HG03469 (cell line): ENCODE measurements around the gene TMEM135.
"Not testable (repeated sequence)": the region's sequence is repeated elsewhere in the genome, so short reads cannot be mapped to it uniquely, and the experiment has no call there.

Experiments used
- ATAC-seq: cut with Tn5 transposase; IDR thresholded peaks from one replicate; pipeline ENCODE4 v1.9.1; 2021; ENCODE audit warnings: mild to moderate bottlenecking, moderate library complexity, moderate number of reproducible peaks; ENCODE audit not compliant: unreplicated experiment

TMEM135 gene

GRCh38 chr11:87252869-87253268 is 215.1 kb downstream of the TMEM135 start:
- ATAC-seq = no peak

GRCh38 chr11:87254562-87254961 is 216.8 kb downstream of the TMEM135 start:
- ATAC-seq = no peak

- no peak for ATAC-seq
These were observed 217.9 kb downstream of the TMEM135 start for GRCh38 chr11:87255589-87255988.

GRCh38 chr11:87256694-87257340 is 219.1 kb downstream of the TMEM135 start:
- ATAC-seq = no peak

- ATAC-seq = no peak
These were observed 220.6 kb downstream of the TMEM135 start for GRCh38 chr11:87258171-87258833.

- no peak for ATAC-seq
These were observed 222.0 kb downstream of the TMEM135 start for GRCh38 chr11:87259736-87260135.

GRCh38 chr11:87260811-87261210 is 223.1 kb downstream of the TMEM135 start:
- ATAC-seq = no peak

GRCh38 chr11:87263264-87263838 is 225.6 kb downstream of the TMEM135 start:
- no peak for ATAC-seq

- no peak for ATAC-seq
These were observed 226.2 kb downstream of the TMEM135 start for GRCh38 chr11:87263979-87264378.

- no peak for ATAC-seq
These were observed 227.4 kb downstream of the TMEM135 start for GRCh38 chr11:87265132-87265531.

GRCh38 chr11:87265979-87266378 is 228.2 kb downstream of the TMEM135 start:
- ATAC-seq = no peak

GRCh38 chr11:87266751-87267150 is 229.0 kb downstream of the TMEM135 start:
- no peak for ATAC-seq

- not testable (repeated sequence) for ATAC-seq
These were observed 234.2 kb downstream of the TMEM135 start for GRCh38 chr11:87271951-87272350.

GRCh38 chr11:87275176-87275575 is 237.4 kb downstream of the TMEM135 start:
- ATAC-seq = no peak

- ATAC-seq = no peak
These were observed 242.4 kb downstream of the TMEM135 start for GRCh38 chr11:87280143-87280542.

GRCh38 chr11:87281496-87281895 is 243.8 kb downstream of the TMEM135 start:
- ATAC-seq = no peak

- ATAC-seq = no peak
These were observed 246.6 kb downstream of the TMEM135 start for GRCh38 chr11:87284306-87284705.

GRCh38 chr11:87285674-87286073 is 247.9 kb downstream of the TMEM135 start:
- ATAC-seq = not testable (repeated sequence)

GRCh38 chr11:87286338-87286737 is 248.6 kb downstream of the TMEM135 start:
- no peak for ATAC-seq

GRCh38 chr11:87290304-87290922 is 252.7 kb downstream of the TMEM135 start:
- ATAC-seq = no peak

- no peak for ATAC-seq
These were observed 254.9 kb downstream of the TMEM135 start for GRCh38 chr11:87292598-87292997.

GRCh38 chr11:87295237-87295636 is 257.5 kb downstream of the TMEM135 start:
- no peak for ATAC-seq
